HepG2 (cell line): ENCODE measurements around the gene CENPL. TPM values are rescaled to one million over a fixed set of nuclear protein-coding genes. Genes with fewer than 3 reads are reported as not detected.

ENCODE experiments used
- AFF4 ChIP-seq: sonication (generic); formaldehyde crosslinking; IDR thresholded peaks from 2 replicates; pipeline ENCODE4 v1.4.0; 2020; ENCODE audit warnings: missing genetic modification reagents
- EHMT2 ChIP-seq: fragments of 200-600 bp; sonication (generic); IDR thresholded peaks from 2 replicates; pipeline ENCODE4 v1.7.0; 2017; ENCODE audit warnings: antibody characterized with exemption, low read depth, low read length, borderline replicate concordance
- ETS1 ChIP-seq: sonication (generic); formaldehyde crosslinking; IDR thresholded peaks from 2 replicates; pipeline ENCODE4 v1.4.0; 2020; ENCODE audit warnings: missing genetic modification reagents
- HNRNPH1 ChIP-seq: fragments of 200-400 bp; formaldehyde crosslinking; optimal IDR thresholded peaks from 2 replicates; pipeline ENCODE3; 2017; ENCODE audit warnings: mild to moderate bottlenecking, low read depth, low read length
- KDM5A ChIP-seq: fragments of 200-600 bp; sonication (generic); IDR thresholded peaks from 2 replicates; pipeline ENCODE4 v1.7.0; 2018; ENCODE audit warnings: antibody characterized with exemption, mild to moderate bottlenecking, low read length, borderline replicate concordance
- MLLT10 ChIP-seq: sonication (generic); formaldehyde crosslinking; IDR thresholded peaks from 2 replicates; pipeline ENCODE4 v1.4.0; 2020; ENCODE audit warnings: missing genetic modification reagents
- NR2C2 ChIP-seq: sonication (generic); formaldehyde crosslinking; IDR thresholded peaks from 2 replicates; pipeline ENCODE4 v1.4.0; 2020; ENCODE audit warnings: missing genetic modification reagents, mild to moderate bottlenecking, moderate library complexity, borderline replicate concordance
- RAD51 ChIP-seq: fragments of 450-650 bp; IDR thresholded peaks from 2 replicates; pipeline ENCODE4 v1.6.1; 2016; ENCODE audit warnings: borderline replicate concordance
- SOX6 ChIP-seq, 2 experiments: fragments of 450-650 bp in 1 of 2; sonication (generic) in 1 of 2; formaldehyde crosslinking in 1 of 2; IDR thresholded peaks; 2 replicates each; pipeline versions ENCODE4 v1.4.0 to v1.6.1; 2017 to 2020; ENCODE audit warnings: antibody characterized with exemption in 1 of 2, mild to moderate bottlenecking in 1 of 2, missing genetic modification reagents in 1 of 2
- TCF12 ChIP-seq, 2 experiments: fragments of 450-650 bp in 1 of 2; sonication (generic) in 1 of 2; formaldehyde crosslinking in 1 of 2; IDR thresholded peaks; 2 replicates each; pipeline versions ENCODE4 v1.6.1 to v1.8.0; 2017 to 2022; ENCODE audit warnings: antibody characterized with exemption in 1 of 2, mild to moderate bottlenecking in 1 of 2, missing genetic modification reagents in 1 of 2, moderate library complexity in 1 of 2
- TMF1 ChIP-seq: sonication (generic); formaldehyde crosslinking; IDR thresholded peaks from 2 replicates; pipeline ENCODE4 v1.8.1; 2022; ENCODE audit warnings: low read depth, missing genetic modification reagents
- ZNF101 ChIP-seq: sonication (generic); formaldehyde crosslinking; IDR thresholded peaks from 2 replicates; pipeline ENCODE4 v1.4.0; 2020; ENCODE audit warnings: mild to moderate bottlenecking, low read depth, missing genetic modification reagents, borderline replicate concordance
- ZNF253 ChIP-seq: sonication (generic); formaldehyde crosslinking; IDR thresholded peaks from 2 replicates; pipeline ENCODE4 v1.8.0; 2022; ENCODE audit warnings: mild to moderate bottlenecking, missing genetic modification reagents, borderline replicate concordance
- ZNF276 ChIP-seq: sonication (generic); formaldehyde crosslinking; IDR thresholded peaks from 2 replicates; pipeline ENCODE4 v1.4.0; 2020; ENCODE audit warnings: mild to moderate bottlenecking, low read depth, missing genetic modification reagents
- ZNF512B ChIP-seq: sonication (generic); formaldehyde crosslinking; IDR thresholded peaks from 2 replicates; pipeline ENCODE4 v1.5.1; 2020; ENCODE audit warnings: missing genetic modification reagents, mild to moderate bottlenecking, borderline replicate concordance
- ZNF704 ChIP-seq: sonication (generic); formaldehyde crosslinking; IDR thresholded peaks from 2 replicates; pipeline ENCODE4 v1.8.1; 2023; ENCODE audit warnings: mild to moderate bottlenecking, inconsistent platforms, moderate library complexity, missing genetic modification reagents, borderline replicate concordance
- polyA plus RNA-seq, 8 experiments: library from polyadenylated mRNA; depleted of rRNA in 3 of 8; stranded (reverse) in 7 of 8; unstranded in 1 of 8; fragments of >200 nt; fragmentation: Illumina TruSeq in 4 of 8; extraction: Trizol in 4 of 8; gene quantifications; 2 replicates each; pipeline versions ENCODE4 v1.2.1 to v1.2.3, GENCODE V29; 2011 to 2016; ENCODE audit warnings: low read depth in 4 of 8, missing spikeins in 1 of 8, mixed read lengths in 1 of 8; ENCODE audit not compliant: insufficient read depth in 1 of 8
- total RNA-seq, 5 experiments: library from RNA; depleted of rRNA; stranded (reverse); fragments of >200 nt; fragmentation: Illumina TruSeq; extraction: Trizol; gene quantifications; 2 replicates each; pipeline ENCODE4 v1.2.3, GENCODE V29; 2016; ENCODE audit warnings: low read depth in 1 of 5

Gene CENPL
- total and polyA plus RNA-seq, 2 of the 13 experiments (the other 11 are each of a cell fraction or from before 2014, with no cell fraction given) = 4.4 to 14.2 TPM

- no peak for TF ChIP-seq ZNF276 (CRISPR knock-in tag)
- peak; percentile 93 for TF ChIP-seq NR2C2
- no peak for TF ChIP-seq TCF12 (IDR thresholded peaks at IDR 0.05)
- 0 out of 2 replicates have a peak, but pooled peaks have one; percentile 62 for TF ChIP-seq TCF12 (CRISPR knock-in tag; IDR thresholded peaks at IDR 0.05)
- no peak for TF ChIP-seq SOX6 (IDR thresholded peaks at IDR 0.05)
- TF ChIP-seq SOX6 (CRISPR knock-in tag; IDR thresholded peaks at IDR 0.05) = peak; percentile 56
- TF ChIP-seq EHMT2 = no peak
- TF ChIP-seq MLLT10 (CRISPR knock-in tag) = no peak
- no peak for TF ChIP-seq AFF4
- no peak for TF ChIP-seq TMF1 (CRISPR knock-in tag)
- TF ChIP-seq HNRNPH1 = no peak
- no peak for TF ChIP-seq ZNF101 (CRISPR knock-in tag)
- TF ChIP-seq ETS1 = no peak
- TF ChIP-seq ZNF704 (CRISPR knock-in tag) = no peak
- TF ChIP-seq KDM5A = peak; percentile 46; the same call in 1 of the 2 replicates
- no peak for TF ChIP-seq ZNF253 (CRISPR knock-in tag)
- TF ChIP-seq RAD51 = no peak
- TF ChIP-seq ZNF512B (CRISPR knock-in tag) = no peak
These were observed at the start of gene CENPL, which contains the start of gene DARS2 (continued) for GRCh38 chr1:173824315-173825081.
